Peyer's patch (tissue), 4 donors: ENCODE results near the gene COL6A1.

Experiments
- CTCF ChIP-seq, 6 experiments: fragments of 450-650 bp in 4 of 6; fragments of 200-600 bp in 2 of 6; sonication (generic) in 1 of 6; IDR thresholded peaks; one replicate each; pipeline ENCODE4 v1.5.1; 2017 to 2019; ENCODE audit warnings: antibody characterized with exemption in 6 of 6, mild to moderate bottlenecking in 3 of 6, moderate library complexity in 1 of 6
- POLR2A ChIP-seq, 2 donors: fragments of 450-650 bp; IDR thresholded peaks; one replicate each; pipeline ENCODE4 v1.5.1; 2017; ENCODE audit warnings: antibody characterized with exemption in 2 of 2, mild to moderate bottlenecking in 2 of 2, moderate library complexity in 2 of 2

- TF ChIP-seq CTCF (IDR thresholded peaks at IDR 0.05) (no peak), POLR2A (IDR thresholded peaks at IDR 0.05) (no peak)
Observed at GRCh38 chr21:46005081-46005480, 23.5 kb downstream of the COL6A1 start.
